Measurements from ENCODE around the gene IL20RA.

GRCh38 chr6:136975089-136975715, 69.6 kb downstream of the IL20RA start:
- TF ChIP-seq CTCF (conservative IDR thresholded peaks at IDR 0.05), result no peak
- TF ChIP-seq ZFX (IDR thresholded peaks at IDR 0.05), result no peak

All from C4-2B (cell line).